Panc1 (cell line): ENCODE data around the gene MSLN.

Experiments
- POLR2AphosphoS5 ChIP-seq: IDR thresholded peaks from 2 replicates; pipeline ENCODE4 v1.6.1; 2012; ENCODE audit warnings: mild to moderate bottlenecking, low read depth, low read length, moderate library complexity
- SIN3A ChIP-seq: IDR thresholded peaks from 2 replicates; pipeline ENCODE4 v1.6.1; 2012; ENCODE audit warnings: low read depth, mild to moderate bottlenecking, low read length, moderate library complexity, borderline replicate concordance; ENCODE audit not compliant: insufficient read depth
- TF ChIP-seq, protein P1 (sequence below): fragments of 450-650 bp; IDR thresholded peaks from 2 replicates; pipeline ENCODE4 v1.5.1; 2017; ENCODE audit warnings: mild to moderate bottlenecking

DNA sequence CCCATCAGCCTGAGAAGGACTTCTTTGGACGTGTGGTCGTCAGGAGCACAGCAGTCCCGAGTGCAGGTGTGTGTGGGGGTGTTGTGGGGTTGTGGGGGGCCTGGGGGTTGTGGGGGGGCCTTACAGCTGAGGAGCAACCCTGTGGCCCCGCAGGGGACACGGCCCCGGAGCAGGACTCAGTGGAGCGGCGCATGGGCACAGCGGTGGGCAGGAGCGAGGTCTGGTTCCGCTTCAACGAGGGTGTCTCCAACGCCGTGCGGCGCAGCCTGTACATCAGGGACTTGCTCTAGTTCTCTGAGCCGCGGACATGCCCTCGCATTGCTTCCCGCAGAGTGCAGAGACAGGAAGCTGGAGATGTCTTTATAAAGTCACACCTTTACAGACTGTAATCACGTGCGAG, 37.2 kb downstream of the MSLN start:
- TF ChIP-seq, protein P1, sequence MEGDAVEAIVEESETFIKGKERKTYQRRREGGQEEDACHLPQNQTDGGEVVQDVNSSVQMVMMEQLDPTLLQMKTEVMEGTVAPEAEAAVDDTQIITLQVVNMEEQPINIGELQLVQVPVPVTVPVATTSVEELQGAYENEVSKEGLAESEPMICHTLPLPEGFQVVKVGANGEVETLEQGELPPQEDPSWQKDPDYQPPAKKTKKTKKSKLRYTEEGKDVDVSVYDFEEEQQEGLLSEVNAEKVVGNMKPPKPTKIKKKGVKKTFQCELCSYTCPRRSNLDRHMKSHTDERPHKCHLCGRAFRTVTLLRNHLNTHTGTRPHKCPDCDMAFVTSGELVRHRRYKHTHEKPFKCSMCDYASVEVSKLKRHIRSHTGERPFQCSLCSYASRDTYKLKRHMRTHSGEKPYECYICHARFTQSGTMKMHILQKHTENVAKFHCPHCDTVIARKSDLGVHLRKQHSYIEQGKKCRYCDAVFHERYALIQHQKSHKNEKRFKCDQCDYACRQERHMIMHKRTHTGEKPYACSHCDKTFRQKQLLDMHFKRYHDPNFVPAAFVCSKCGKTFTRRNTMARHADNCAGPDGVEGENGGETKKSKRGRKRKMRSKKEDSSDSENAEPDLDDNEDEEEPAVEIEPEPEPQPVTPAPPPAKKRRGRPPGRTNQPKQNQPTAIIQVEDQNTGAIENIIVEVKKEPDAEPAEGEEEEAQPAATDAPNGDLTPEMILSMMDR: no peak
- TF ChIP-seq POLR2AphosphoS5: no peak
- no peak for TF ChIP-seq SIN3A
